Measurements from ENCODE around the gene ZNF282. TPM values are rescaled to one million over a fixed set of nuclear protein-coding genes. Genes with fewer than 3 reads are reported as not detected.
A peak's percentile ranks its signal among the peaks of the same experiment; 100 is the strongest.

Gene ZNF282
- total RNA-seq, 1 donor from 2014 or later: 24.5 TPM

GRCh38 chr7:149198161-149198816, 2.9 kb downstream of the ZNF282 start:
- no peak overlapping the region for H3K4me3 Mint-ChIP-seq (ENCODE audit: unreplicated experiment)

GRCh38 chr7:149199234-149199995, 4.1 kb downstream of the ZNF282 start:
- peaks cover 39% of the 10 kb centered on the region for H3K4me1 Mint-ChIP-seq (ENCODE audit: low read depth)

More at GRCh38 chr7:149198161-149198816, 2.9 kb downstream of the ZNF282 start:
- no peak for TF ChIP-seq CTCF (IDR thresholded peaks at IDR 0.05)
- H3K4me1 Mint-ChIP-seq (ENCODE audit: low read depth): peaks cover 39% of the 10 kb centered on the region
- H3K27me3 Mint-ChIP-seq (ENCODE audit: low read depth): no peaks in the 10 kb centered on the region
- peak; percentile 59 for DNase-seq (ENCODE audit: low spot score)
- H3K27ac Mint-ChIP-seq (ENCODE audit: unreplicated experiment): no peak overlapping the region
- no peaks in the 10 kb centered on the region for H3K9me3 Mint-ChIP-seq (ENCODE audit: low read depth)
- peaks cover 30% of the 10 kb centered on the region for H3K36me3 Mint-ChIP-seq (ENCODE audit: low read depth)

GRCh38 chr7:149202831-149203231, 7.5 kb downstream of the ZNF282 start:
- peaks cover 54% of the 10 kb centered on the region for H3K36me3 Mint-ChIP-seq (ENCODE audit: low read depth)
- H3K27me3 Mint-ChIP-seq (ENCODE audit: low read depth): no peaks in the 10 kb centered on the region
- no peak for DNase-seq (ENCODE audit: low spot score)
- no peak for TF ChIP-seq CTCF (IDR thresholded peaks at IDR 0.05)
- peaks cover 17% of the 10 kb centered on the region for H3K4me1 Mint-ChIP-seq (ENCODE audit: low read depth)
- H3K9me3 Mint-ChIP-seq (ENCODE audit: low read depth): no peaks in the 10 kb centered on the region
- H3K27ac Mint-ChIP-seq (ENCODE audit: unreplicated experiment): no peak overlapping the region
- H3K4me3 Mint-ChIP-seq (ENCODE audit: unreplicated experiment): no peak overlapping the region

More at GRCh38 chr7:149199234-149199995, 4.1 kb downstream of the ZNF282 start:
- Mint-ChIP-seq H3K36me3 (ENCODE audit: low read depth) (peaks cover 39% of the 10 kb centered on the region), H3K27ac (ENCODE audit: unreplicated experiment) (peak overlapping the region; percentile 58), H3K27me3 (ENCODE audit: low read depth) (no peaks in the 10 kb centered on the region), H3K9me3 (ENCODE audit: low read depth) (no peaks in the 10 kb centered on the region), H3K4me3 (ENCODE audit: unreplicated experiment) (no peak overlapping the region)
- peak; percentile 30 for DNase-seq (ENCODE audit: low spot score)
- TF ChIP-seq CTCF (IDR thresholded peaks at IDR 0.05): no peak

GRCh38 chr7:149205690-149206381, 10.5 kb downstream of the ZNF282 start:
- peaks cover 54% of the 10 kb centered on the region for H3K36me3 Mint-ChIP-seq (ENCODE audit: low read depth)
- no peak for TF ChIP-seq CTCF (IDR thresholded peaks at IDR 0.05)
- peak; percentile 43 for DNase-seq (ENCODE audit: low spot score)
- H3K27ac Mint-ChIP-seq (ENCODE audit: unreplicated experiment): no peak overlapping the region
- H3K9me3 Mint-ChIP-seq (ENCODE audit: low read depth): no peaks in the 10 kb centered on the region
- H3K27me3 Mint-ChIP-seq (ENCODE audit: low read depth): no peaks in the 10 kb centered on the region
- no peak overlapping the region for H3K4me3 Mint-ChIP-seq (ENCODE audit: unreplicated experiment)
- H3K4me1 Mint-ChIP-seq (ENCODE audit: low read depth): peaks cover 6% of the 10 kb centered on the region
